Suppressor macrophage (primary cell): ENCODE results near the gene USP33.
"Not testable (repeated sequence)": the region's sequence is repeated elsewhere in the genome, so short reads cannot be mapped to it uniquely, and the experiment has no call there.

Experiments used
- DNase-seq, 4 experiments: peaks; one replicate each; pipeline ENCODE4 v3.0.0-alpha.2; 2020 to 2022
- total RNA-seq, 17 experiments: gene quantifications; one replicate each; lab custom pipeline; 2026; ENCODE audit warnings: mixed read lengths in 6 of 17, inconsistent platforms in 3 of 17; lab: John Stamatoyannopoulos, UW

The USP33 gene
- total RNA-seq = 66.2 to 127 (median 104) reads per million in 17 experiments

DNA sequence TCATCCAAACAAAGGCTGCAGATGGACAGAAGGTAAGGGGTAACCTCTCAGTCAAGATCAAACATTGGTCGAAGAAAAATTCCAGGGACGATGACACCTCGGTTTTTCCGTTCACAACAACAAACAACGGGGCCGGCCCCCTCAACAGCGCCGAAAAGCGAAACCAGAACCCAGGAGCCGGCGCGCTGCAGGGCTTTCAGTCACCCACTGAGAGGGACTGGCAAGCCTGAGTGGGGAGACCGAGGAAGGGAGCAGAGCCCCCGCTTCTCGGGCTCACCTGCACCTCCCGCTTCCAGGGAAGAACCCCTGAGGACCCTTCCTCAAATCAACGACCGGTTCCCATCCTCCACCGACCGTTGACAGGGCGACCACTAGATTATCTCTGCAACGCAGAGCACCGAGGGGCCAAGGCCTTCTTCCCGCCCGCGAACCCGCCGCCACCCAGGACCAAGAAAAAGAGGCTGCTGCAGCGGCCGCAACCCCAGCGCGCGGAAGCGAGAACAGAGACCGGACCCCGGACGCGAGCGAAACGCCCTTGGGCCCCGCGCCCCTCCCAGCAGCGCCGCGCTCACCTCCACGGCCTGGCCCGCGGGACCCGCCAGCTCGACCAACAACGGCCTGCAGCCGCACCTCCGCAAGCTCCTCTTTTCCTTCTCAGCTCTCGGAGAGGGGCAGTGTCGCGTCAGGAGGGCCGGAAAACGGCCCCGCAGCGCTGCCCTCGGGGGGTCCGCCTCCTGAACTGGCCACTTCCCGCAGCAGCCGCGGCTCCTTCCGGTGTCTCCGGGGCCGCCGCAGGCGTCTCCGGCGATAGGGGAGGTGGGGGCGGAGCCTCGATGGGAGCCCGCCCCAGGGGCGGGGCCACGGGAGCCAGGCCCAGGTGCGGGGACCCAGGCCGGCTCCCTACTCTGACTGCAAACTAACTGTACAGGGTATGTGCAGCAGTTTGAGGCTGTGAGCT lies at the start of gene USP33:
TSS of gene USP33 (minus strand) at position 782 of the 958 bp plus-strand sequence. CDS start 18,155 bp downstream, outside the sequence.
- DNase-seq = peak; percentile 84 to 95 (median 90)

DNA sequence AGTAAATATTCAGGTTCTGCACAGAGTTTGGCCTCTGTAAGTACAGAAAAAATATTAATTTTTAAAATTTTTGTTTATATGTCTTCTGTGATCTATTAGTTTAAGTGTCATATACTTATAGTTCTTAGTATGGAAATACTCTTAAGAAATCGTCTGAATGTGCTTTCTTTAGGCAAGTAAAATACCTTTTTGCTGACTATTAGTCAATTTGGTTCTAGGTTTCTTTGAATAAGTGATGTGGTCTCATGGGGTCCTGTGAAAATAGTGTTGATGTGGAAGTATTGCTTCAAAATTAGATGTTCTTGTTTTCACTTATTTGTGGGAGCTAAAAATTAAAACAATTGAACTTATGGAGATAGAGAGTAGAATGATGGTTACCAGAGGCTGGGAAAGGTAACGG lies 43.7 kb upstream of the USP33 start:
- no peak for DNase-seq

DNA sequence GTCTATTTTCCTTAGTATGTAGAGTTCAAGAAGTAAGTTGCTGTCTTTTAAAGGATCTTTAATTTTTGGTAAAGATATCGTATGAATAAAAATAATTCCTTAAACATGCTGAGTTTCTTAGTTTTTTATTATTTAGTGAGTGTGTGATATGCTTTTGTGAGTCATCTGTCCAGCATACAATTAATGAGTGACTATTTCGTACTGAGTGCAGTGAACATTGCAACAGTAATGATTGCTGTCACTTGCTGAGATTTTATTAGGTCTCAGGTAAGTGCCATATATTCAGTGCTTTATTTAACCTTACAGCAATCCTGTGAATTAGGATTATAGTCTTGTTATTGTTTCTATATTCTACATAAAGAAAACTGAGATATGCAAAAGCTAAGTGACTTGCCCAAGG lies 42.4 kb upstream of the USP33 start:
- no peak for DNase-seq

DNA sequence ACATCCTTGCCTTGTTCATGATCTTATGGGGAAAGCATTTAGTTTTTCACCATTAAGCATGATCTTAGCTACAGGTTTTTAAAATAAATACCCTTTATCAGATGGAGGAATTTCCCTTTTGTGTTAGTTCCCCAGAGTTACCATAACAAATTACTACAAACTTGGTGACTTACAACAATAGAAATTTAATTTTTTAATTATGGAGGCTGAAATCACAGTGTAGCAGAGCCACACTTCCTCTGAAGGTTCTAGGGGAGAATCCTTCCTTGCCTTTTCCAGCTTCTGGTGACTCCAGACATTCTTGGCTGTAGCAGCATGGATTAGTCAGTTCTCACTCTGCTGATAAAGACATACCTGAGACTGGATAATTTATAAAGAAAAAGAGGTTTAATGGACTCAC lies 38.3 kb upstream of the USP33 start:
- DNase-seq = no peak

DNA sequence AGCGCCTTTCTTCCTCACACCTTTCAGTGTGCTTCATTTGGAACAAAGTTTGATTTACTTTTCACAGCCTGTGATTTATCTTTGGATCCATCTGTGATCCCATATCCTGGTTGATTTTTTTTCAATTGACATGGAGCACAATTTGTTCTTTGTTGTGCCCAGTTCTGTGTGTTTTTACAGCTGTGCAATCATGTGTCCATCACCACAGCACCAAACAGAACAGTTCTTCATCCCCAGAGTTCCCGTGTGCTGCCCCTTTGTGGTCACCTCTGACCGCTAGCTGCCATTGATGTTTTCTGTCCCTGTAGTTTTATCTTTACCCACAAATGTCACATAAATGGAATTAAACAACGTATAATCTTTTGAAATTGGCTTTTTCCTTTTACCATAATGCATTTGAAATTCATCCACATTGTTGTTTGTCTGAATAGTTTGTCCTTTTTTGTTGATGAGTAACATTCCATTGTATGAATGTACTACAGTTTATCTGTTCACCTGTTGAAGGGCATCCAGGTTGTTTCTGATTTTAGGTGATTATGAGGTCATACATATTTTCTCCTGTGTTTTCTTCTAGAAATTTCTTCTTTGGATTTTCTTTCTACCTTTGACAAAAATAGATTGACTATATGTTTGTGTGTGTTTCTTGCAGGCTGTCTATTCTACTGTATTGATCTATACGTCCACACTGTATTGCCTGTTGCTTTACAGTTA lies 37.2 kb upstream of the USP33 start:
- no peak for DNase-seq

DNA sequence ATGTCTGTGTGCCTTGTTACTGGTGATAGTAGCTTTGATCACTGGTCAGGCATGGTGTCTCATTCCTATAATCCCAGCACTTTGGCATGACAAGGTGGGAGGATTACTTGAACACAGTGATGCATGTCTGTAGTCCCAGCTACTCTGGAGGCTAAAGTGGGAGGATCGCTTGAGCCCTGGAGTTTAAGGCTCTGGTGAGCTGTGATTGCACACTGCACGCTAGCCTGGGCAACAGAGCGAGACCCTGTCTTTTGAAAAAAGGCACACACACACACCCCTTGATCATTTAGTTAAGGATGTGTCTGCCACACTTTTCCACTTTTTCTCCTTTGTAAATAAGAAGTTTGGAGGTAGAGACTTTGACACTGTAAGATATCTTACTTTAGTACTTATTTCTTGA lies 34.9 kb upstream of the USP33 start:
- no peak for DNase-seq

DNA sequence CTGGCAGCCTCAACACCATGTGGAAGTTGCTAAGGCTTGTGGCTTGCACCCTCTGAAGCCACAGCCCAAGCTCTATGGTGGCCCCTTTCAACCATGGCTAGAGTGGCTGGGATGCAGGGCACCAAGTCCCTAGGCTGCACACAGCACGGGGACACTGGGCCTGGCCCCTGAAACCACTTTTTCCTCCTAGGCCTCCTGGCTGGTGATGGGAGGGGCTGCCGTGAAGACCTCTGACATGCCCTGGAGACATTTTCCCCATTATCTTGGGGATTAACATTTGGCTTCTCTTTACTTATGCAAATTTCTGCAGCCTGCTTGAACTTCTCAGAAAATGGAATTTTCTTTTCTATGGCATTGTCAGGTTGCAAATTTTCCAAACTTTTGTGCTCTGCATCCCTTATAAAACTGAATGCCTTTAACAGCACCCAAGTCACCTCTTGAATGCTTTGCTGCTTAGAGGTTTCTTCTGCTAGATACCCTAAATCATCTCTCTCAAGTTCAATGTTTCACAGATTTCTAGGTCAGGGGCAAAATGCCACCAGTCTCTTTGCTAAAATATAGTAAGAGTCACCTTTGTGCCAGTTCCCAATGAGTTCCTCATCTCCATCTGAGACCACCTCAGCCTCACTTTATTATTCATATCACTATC lies 26.6 kb upstream of the USP33 start:
- not testable (repeated sequence) for DNase-seq

DNA sequence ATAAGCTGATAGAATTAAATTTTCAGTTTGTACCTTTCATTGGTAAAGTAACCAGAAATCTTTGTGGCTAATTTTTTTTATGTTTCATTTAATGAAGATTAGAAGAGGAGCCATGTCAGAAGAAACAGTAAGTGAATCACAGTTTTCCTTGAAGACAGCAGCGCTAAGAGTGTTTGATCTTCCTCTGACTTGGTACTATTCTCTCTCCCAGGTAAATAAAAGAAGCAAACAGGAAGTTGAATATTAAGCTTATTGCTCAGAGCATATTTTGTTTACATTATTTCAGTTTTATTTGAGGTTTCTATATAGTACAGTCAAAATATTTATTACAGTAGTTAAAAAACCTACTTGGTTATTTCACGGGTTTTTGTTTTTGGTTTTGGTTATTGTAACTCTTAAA lies 23.5 kb upstream of the USP33 start:
- no peak for DNase-seq

DNA sequence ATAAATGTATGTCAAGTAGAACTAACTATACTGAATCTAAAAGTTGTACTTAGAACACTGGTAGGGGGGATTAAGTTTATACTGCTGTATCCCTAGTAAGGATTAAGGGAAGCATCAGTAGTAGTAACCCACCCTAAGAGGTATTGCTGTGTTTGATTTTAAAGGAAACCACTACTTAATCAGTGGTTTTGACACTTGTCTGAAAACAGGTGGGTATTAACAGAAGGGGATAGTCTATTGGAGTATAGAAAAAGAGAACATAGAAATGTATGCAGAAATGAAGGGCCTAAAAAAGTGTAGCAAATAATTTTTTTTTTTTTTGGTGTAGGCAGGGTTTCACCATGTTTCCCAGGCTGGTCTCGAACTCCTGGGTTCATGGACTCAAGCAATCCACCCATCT lies 22.0 kb upstream of the USP33 start:
- no peak for DNase-seq

DNA sequence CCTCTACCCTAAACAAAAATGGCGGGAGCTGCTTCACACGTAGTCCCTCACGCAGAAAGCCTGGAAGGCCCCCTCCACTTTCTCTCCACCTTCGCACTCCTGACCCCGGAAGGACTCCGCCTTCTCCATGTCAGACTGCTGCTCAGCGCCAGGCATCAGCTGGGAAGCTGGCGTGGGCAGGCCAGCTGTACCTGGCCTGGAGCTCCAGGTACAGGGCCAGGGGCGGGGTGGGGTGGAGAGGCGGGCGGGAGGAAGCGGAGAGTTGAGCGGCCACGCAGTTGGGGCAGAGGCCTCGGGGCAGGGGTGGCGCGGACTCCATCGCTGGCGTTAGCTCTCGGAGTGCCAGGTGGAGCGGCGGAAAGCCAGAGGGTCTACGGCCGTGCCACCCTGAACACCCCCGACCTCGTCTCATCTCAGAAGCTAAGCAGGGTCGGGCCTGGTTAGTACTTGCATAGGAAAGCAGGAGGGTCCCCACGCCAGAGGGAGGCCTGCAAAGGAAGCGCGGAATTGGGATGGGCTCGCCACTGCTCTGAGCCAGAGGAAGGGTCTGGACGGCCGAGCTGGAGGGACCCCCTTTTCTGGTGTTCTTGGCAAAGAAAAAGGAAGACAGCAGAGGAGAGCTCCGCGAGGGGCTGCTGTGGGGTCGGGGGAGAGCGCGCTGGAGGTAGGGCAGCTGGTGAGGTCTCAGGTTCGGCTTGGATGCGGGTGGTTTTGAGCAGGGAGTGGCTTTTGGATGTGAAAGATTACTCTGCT lies 20.1 kb upstream of the USP33 start, which contains the start of gene MIGA1:
TSS of gene MIGA1 (plus strand) at position 121 of the 753 bp plus-strand sequence. CDS start 3,604 bp downstream, outside the sequence.
- peak; percentile 85 to 94 (median 92) for DNase-seq

DNA sequence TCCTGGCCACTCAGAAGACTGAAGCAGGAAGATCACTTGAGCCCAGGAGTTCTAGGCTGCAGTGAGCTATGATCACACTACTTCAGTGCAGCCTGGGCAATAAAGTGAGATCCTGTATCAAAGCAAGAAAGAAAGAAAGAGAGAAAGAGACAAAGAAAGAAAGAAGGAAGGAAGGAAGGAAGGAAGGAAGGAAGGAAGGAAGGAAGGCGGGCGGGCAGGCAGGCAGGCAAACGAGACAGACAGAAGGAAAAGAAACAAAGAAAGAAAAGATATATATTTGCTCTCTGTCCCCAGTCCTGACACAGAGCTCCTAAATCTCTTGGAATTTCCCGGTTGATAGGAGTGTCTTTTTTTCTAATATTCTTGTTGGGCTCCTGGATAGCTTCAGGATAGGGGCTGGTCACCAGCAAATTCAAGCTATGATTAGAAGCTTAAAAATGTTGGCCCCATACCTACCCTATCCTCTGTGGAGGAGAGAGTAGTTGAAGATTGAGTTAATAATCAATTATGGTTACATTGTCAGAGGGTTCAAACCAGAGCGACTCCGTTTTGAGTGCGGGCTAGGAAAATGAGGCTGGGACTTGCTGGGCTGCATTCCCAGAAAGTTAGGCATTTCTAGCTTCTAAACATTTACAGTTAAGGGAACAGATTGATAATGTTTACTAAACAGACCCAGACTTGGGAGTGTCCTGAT lies 16.5 kb upstream of the USP33 start:
- DNase-seq = no peak

DNA sequence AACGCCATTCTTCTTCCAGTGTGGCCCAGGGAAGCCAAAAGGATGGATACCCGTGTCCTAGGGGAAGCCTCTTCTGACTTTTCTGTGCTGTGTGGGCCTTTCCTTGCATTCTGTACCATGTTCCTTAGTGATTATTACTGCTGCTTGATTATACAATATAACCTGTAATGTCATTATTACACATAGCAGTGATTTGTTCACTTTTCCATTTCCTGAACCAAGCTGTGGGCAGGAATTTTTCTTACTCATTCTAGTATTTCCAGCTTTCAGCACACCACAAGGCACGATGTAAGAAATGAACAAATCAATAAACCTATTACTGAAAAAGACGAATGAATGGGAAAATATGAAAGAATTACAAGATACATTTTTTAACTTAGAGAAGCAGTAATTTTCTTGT lies 8.4 kb upstream of the USP33 start:
- no peak for DNase-seq

DNA sequence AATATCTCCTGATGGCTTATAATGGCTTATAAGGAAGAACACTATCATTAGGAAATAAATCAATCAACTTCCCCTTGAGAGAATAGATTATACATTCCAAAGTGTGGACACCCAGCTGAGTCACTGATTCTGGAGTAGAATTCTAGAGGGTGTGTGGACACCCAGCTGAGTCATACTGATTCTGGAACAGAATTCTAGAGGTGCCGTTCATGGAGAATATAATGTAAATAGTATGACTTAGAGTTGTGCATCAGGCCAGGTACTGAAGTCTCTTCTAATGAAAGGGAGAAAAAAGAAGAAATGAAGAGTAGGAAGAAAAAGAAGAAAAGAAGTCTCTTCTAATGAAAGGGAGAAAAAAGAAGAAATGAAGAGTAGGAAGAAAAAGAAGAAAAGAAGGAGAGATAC lies 2.4 kb upstream of the USP33 start:
- peak; percentile 31 to 75 (median 46) for DNase-seq

DNA sequence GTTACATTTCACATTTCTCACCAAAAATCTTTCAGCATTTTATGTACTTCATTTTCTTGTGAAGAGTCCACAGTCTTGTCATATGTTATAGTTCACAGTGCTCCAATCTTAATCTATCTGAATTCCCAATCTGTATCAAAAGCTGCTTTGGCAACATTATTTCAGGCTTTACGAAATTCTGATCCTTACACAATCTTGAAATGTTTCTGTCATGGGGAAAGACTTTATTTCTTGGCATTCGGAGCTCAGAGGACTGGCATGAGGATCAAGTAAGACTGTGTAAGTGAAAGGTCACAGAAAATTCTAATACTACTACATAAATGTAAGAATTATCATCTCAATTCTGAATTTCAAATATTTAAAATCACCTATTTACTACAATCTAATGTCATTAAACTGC lies 2.0 kb downstream of the USP33 start:
- DNase-seq = peak; percentile 12 to 64 (median 42)

DNA sequence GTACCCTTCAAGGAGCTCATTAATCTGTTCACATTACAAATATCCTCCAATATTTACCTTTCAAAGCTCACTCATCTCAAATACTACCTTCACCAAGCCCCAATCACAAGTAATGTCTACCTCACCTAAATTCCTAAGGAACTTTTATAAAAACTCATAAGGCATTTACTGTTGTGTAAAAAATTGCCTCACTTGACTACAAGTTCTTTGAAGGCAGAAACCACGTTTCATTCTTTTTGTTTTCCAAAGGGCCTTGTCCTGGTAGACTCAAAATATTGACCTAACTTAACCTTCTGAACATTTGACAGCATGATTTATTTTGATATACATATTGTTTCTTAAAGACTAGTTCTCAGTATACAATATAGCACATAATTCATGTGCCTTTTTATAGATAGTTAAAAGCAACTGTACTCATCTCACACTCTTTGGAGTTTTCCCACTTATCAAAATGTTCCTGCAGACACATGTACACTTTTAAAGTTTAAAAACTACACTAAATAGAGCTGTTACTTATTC lies 2.5 kb downstream of the USP33 start:
- DNase-seq = no peak

DNA sequence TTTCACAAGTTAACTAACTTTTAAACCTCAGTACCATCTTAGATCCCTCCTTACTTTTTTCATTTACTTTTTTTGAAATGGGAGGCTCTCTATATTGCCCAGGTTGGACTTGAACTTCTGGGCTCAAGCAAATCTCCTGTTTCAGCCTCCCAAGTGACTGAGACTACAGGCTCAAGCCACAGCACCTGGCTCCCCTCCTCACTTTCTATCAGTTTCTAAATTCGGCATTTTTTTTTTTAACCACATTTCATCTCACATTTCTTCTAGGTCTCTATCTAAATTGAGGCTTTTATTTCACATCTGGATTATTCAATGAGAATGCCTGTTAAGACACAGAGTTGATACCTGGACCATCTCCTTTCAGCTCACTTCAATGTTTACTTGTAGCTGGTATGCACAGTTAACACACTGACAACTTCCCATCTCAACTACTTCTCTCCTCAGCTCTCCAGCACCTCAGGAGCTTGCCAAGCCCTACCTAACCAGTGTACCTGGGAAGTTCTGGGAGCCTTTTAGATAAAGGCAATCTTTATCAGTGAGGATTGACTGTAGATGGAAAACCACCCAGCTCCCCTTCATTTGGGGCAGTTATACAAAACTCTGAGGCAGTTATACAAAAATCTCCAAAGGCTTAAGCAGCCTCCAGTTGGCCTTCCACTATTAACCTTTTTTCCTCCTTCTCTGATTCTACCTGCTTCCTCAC lies 3.4 kb downstream of the USP33 start:
- DNase-seq = no peak

DNA sequence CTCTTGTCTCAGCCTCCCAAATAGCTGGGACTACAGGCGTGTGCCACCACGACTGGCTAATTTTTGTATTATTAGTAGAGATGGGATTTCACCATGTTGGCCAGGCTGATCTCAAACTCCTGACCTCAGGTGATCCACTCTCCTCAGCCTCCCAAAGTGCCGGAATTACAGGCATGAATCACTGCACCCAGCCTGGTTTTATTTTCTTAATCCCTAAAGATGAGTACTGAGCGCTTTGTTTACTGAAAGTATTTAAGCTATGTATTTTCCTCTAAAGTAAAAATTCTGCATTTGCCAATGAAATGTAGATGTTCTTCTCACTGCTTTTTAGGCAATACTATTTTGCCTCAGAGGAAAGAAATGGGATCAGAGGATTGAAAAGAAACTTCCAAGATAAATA lies 10.2 kb downstream of the USP33 start:
- DNase-seq = not testable (repeated sequence)

DNA sequence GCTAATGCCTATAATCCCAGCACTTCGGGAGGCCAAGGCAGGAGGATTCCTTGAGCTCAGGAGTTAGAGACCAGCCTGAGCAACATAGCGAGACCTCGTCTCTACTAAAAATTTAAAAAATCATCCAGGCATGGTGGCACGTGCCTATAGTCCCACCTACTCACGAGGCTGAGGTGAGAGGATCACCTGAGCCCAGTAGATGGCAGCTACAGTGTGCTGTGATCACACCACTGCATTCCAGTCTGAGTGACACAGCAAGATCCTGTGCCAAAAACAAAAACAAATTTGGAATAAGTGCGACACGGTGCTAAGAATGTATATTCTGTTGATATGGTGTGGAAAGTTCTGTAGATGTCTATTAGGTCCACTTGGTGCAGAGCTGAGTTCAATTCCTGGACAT lies 15.1 kb downstream of the USP33 start:
- DNase-seq = no peak

DNA sequence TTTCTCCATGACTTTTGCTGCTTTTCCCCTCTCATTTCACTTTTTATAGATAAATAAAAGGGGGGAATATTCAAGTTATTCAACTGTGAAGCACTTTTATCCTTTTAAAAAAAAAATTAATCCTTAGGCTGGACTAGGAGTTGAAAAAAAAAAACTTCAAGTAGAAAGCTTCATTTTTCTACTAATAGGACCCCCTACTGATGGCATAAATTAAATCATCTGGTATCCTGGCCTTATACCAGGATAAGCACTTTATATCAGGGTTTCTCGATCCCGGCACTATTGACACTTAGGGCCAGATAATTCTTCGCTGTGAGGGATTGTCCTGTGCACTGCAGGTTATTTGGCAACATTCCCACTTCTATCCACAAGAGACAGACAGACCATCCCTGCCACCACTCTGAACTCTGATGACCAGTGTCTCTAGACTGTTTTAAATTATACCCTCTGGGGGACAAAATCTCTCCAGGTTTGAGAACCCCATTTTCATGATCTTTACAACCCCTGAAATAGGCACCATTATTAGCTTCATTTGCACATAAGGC lies 17.6 kb downstream of the USP33 start:
- no peak for DNase-seq

DNA sequence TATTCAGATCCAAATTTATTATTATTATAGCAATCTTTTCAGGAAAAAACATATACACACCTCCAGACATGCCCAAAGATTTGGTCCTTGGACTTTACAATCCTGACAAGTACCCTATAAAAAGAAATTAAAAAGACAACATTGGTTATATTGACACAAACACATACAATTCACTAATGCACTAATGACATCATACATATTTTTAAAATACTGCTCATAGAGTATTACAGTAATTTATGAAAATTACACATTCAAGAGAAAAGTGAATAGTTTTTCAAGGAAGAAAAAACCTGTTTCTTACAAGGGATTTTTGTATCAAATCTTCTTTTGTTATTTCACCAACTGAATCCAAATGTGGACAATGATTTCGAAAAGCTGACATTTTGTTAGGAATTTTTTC lies 18.3 kb downstream of the USP33 start:
- no peak for DNase-seq
